K562 (cell line): Measurements from ENCODE around the gene INMT. TPM values are rescaled to one million over a fixed set of nuclear protein-coding genes. Genes with fewer than 3 reads are reported as not detected.

Source experiments
- ATAC-seq: fragments of 200-7000 bp; cut with Tn5 transposase; 3 replicates; pipeline ENCODE4 v1.9.1; 2020; ENCODE audit warnings: moderate library complexity
- BruUV-seq: library from RNA; stranded (reverse); fragments of 400-500 nt; replicated peaks from 2 replicates; lab custom pipeline; 2021; lab: Mats Ljungman, UMichigan
- CTCF ChIA-PET: fragments of 300-600 bp; formaldehyde crosslinking; extraction: SDS; loops from one replicate; lab custom pipeline; 2021; ENCODE audit warnings: low intra/inter-chr PET ratio; lab: Yijun Ruan, JAX
- POLR2A ChIA-PET: fragments of 300-600, 350-650 bp; sonication (Branson Sonifier 250); formaldehyde crosslinking; extraction: SDS; loops from one replicate; lab custom pipeline; 2021; ENCODE audit warnings: antibody characterized with exemption, inconsistent platforms; lab: Yijun Ruan, JAX
- DNase-seq, 4 experiments: peaks; one replicate each; pipeline versions ENCODE4 v3.0.0 to v3.0.0-alpha.2; 2011 to 2018; ENCODE audit warnings: low spot score in 3 of 4, mixed read lengths in 3 of 4; ENCODE audit errors: extremely low read depth in 1 of 4
- FAIRE-seq: peaks from 2 replicates; lab custom pipeline; 2011; peaks lifted over from hg19 to GRCh38; lab: Jason Lieb, UNC
- H2AFZ ChIP-seq: 2 replicates; pipeline ENCODE4 v1.6.0; 2011; ENCODE audit warnings: low read depth, low read length, control low read depth, inconsistent platforms
- H3K27ac ChIP-seq: fragments of 200-600 bp; 3 replicates; pipeline ENCODE4 v1.8.0; 2011; ENCODE audit warnings: low read depth, mild to moderate bottlenecking, control low read depth, inconsistent platforms, low read length, moderate library complexity, mixed read lengths; ENCODE audit errors: extremely low read depth
- H3K27me3 ChIP-seq, 2 experiments: fragments of 300-600 bp in 1 of 2; 2 replicates in 1 of 2; 3 replicates in 1 of 2; pipeline versions ENCODE4 v1.6.0 to v1.8.0; 2011; ENCODE audit warnings: inconsistent platforms in 2 of 2, low read length in 2 of 2, mild to moderate bottlenecking in 1 of 2, mixed read lengths in 1 of 2, moderate library complexity in 1 of 2; ENCODE audit not compliant: control insufficient read depth in 2 of 2, insufficient read depth in 2 of 2
- H3K36me3 ChIP-seq: fragments of 300-600 bp; 3 replicates; pipeline ENCODE4 v1.8.0; 2011; ENCODE audit warnings: mild to moderate bottlenecking, low read length, inconsistent platforms; ENCODE audit not compliant: control insufficient read depth, insufficient read depth
- H3K4me1 ChIP-seq, 2 experiments: fragments of 200-600 bp in 1 of 2; replicated peaks in 1 of 2; 2 replicates in 1 of 2; 3 replicates in 1 of 2; pipeline versions ENCODE4 v1.5.1 to v1.8.0; 2011; ENCODE audit warnings: inconsistent platforms in 2 of 2, low read length in 2 of 2, mild to moderate bottlenecking in 1 of 2, mixed read lengths in 1 of 2, moderate library complexity in 1 of 2; ENCODE audit not compliant: control insufficient read depth in 2 of 2, insufficient read depth in 2 of 2
- H3K4me2 ChIP-seq: 2 replicates; pipeline ENCODE4 v1.6.1; 2011; ENCODE audit warnings: low read length, control low read depth, inconsistent platforms, mixed read lengths; ENCODE audit not compliant: insufficient read depth
- H3K4me3 ChIP-seq: fragments of 200-600 bp; sonication (generic), shearing (Covaris generic); 2 replicates; pipeline ENCODE4 v1.5.1; 2016; ENCODE audit warnings: control low read depth, inconsistent platforms
- H3K79me2 ChIP-seq: fragments of 200-600 bp; 3 replicates; pipeline ENCODE4 v1.8.0; 2011; ENCODE audit warnings: low read length, inconsistent platforms; ENCODE audit not compliant: control insufficient read depth, insufficient read depth
- H3K9ac ChIP-seq, 2 experiments: 2 replicates each; pipeline versions ENCODE4 v1.6.0 to v1.6.1; 2011; ENCODE audit warnings: low read depth in 2 of 2, low read length in 2 of 2, control low read depth in 1 of 2, inconsistent platforms in 1 of 2, mild to moderate bottlenecking in 1 of 2, mixed read lengths in 1 of 2; ENCODE audit not compliant: insufficient read depth in 1 of 2
- H3K9me1 ChIP-seq: one replicate; pipeline ENCODE4 v1.6.0; 2011; ENCODE audit warnings: inconsistent platforms, mild to moderate bottlenecking, low read length, moderate library complexity; ENCODE audit not compliant: control insufficient read depth, insufficient read depth
- H3K9me3 ChIP-seq: replicated peaks from 2 replicates; pipeline ENCODE4 v1.5.1; 2011; ENCODE audit warnings: low read depth, low read length, inconsistent platforms; ENCODE audit not compliant: control insufficient read depth, insufficient read depth
- H4K20me1 ChIP-seq: replicated peaks from 2 replicates; pipeline ENCODE4 v1.6.1; 2011; ENCODE audit warnings: low read length, inconsistent platforms, mixed read lengths; ENCODE audit not compliant: control insufficient read depth, insufficient read depth
- EP300 ChIP-seq: IDR thresholded peaks from 2 replicates; pipeline ENCODE4 v1.6.1; 2012; ENCODE audit warnings: low read length, improper control_type of control experiment
- MAX ChIP-seq: sonication (generic); formaldehyde crosslinking; IDR thresholded peaks from 2 replicates; pipeline ENCODE4 v1.9.0; 2022; ENCODE audit warnings: mild to moderate bottlenecking, missing genetic modification reagents
- MGA ChIP-seq: fragments of 450-650 bp; IDR thresholded peaks from 2 replicates; pipeline ENCODE4 v1.6.1; 2016; ENCODE audit warnings: mild to moderate bottlenecking, moderate library complexity
- NCOA2 ChIP-seq, 2 experiments: fragments of 450-650 bp; IDR thresholded peaks; 2 replicates each; pipeline ENCODE4 v1.6.1; 2018; ENCODE audit warnings: mild to moderate bottlenecking in 2 of 2, moderate library complexity in 1 of 2; ENCODE audit not compliant: partially characterized antibody in 2 of 2
- ZNF592 ChIP-seq: fragments of 450-650 bp; IDR thresholded peaks from 2 replicates; pipeline ENCODE4 v1.6.1; 2017; ENCODE audit warnings: antibody characterized with exemption, mild to moderate bottlenecking
- WGBS: fragments of 100-300 bp; shearing (Covaris generic); methylation state at CpG from one replicate; pipeline ENCODE4 v1.1.6; 2016; ENCODE audit warnings: low coverage, mixed read lengths; ENCODE audit not compliant: insufficient coverage; ENCODE audit errors: missing lambda C conversion rate; 5-methylcytosine and 5-hydroxymethylcytosine counted together
- in situ Hi-C: fragments of 300-500 bp; cut with MboI; formaldehyde crosslinking; loops from 4 replicates; pipeline ENCODE4 v1.15.0; 2018; ENCODE audit warnings: inconsistent platforms, mixed read lengths
- intact Hi-C: fragments of 100-400 bp; cut with micrococcal nuclease; formaldehyde crosslinking; loops from 2 replicates; pipeline ENCODE4 v1.14.2; 2022
- polyA plus RNA-seq, 8 experiments: library from polyadenylated mRNA; depleted of rRNA in 4 of 8; stranded (reverse) in 5 of 8; unstranded in 3 of 8; fragments of >200 nt; fragmentation: Nextera tagmentation in 2 of 8; fragmentation: Illumina TruSeq in 1 of 8; extraction: Ambion mirVana in 2 of 8; extraction: Trizol in 1 of 8; gene quantifications; 2 replicates each; pipeline versions ENCODE4 v1.2.1 to v1.2.3, GENCODE V29; 2011 to 2014; ENCODE audit warnings: inconsistent platforms in 1 of 8, missing spikeins in 1 of 8
- total RNA-seq, 7 experiments: library from RNA; depleted of rRNA in 6 of 7; stranded (reverse); fragments of >200 nt in 6 of 7; fragmentation: Illumina TruSeq in 2 of 7; extraction: Trizol in 2 of 7; gene quantifications; 2 replicates each; pipeline versions ENCODE4 v1.2.1 to v1.2.3, GENCODE V29; 2011 to 2021; ENCODE audit warnings: low replicate concordance in 1 of 7

Gene INMT
- total and polyA plus RNA-seq, 9 of the 15 experiments (the other 6 are each of a cell fraction or from before 2014, with no cell fraction given), result 0.04 to 0.27 TPM; not detected in 7

GRCh38 chr7:30772984-30773383, 21.0 kb downstream of the INMT start:
- Histone ChIP-seq H3K79me2 (peaks cover 63% of the 10 kb centered on the region), H2AFZ (no peak overlapping the region), H3K27me3 (no peaks in the 10 kb centered on the region), H4K20me1 (no peaks in the 10 kb centered on the region), H3K9ac (no peak overlapping the region; a peak in 1 of 4 replicates), H3K4me3 (no peak overlapping the region), H3K9me1 (peaks cover 2% of the 10 kb centered on the region), H3K27ac (no peak overlapping the region), H3K4me2 (peak overlapping the region; percentile 80; the same call in 1 of the 2 replicates), H3K4me1 (peaks cover 19 to 24% of the 10 kb centered on the region in 2 experiments), H3K36me3 (peaks cover 15% of the 10 kb centered on the region), H3K9me3 (no peaks in the 10 kb centered on the region)
- no TSS peak for BruUV-seq
- ChIA-PET CTCF (no interaction called here), POLR2A (interaction anchor here (0.9 to 1.2 kb wide), 2 partner anchors 9 to 93 kb away, joined by 3 read pairs; no protein-coding TSS in a partner anchor)
- in situ Hi-C loops, result no loop called here
- 60% methylated on average over 6 of the region's 6 CpGs for WGBS
- DNase-seq (no peak), FAIRE-seq (no peak), ATAC-seq (no peak)
- intact Hi-C loops, result loop anchor here (5.0 kb wide), 1 partner anchor 491 kb away; the partner anchor contains the start of gene ZNRF2
- TF ChIP-seq MAX (CRISPR knock-in tag) (0 out of 2 replicates have a peak, but pooled peaks have one; percentile 28), EP300 (no peak), NCOA2 (IDR thresholded peaks at IDR 0.05; ENCODE audit: partially characterized antibody in 2 of 2) (no peak), ZNF592 (0 out of 2 replicates have a peak, but pooled peaks have one; percentile 39), MGA (peak; percentile 55)
